ENCODE data around the gene ITPR1.

DNA sequence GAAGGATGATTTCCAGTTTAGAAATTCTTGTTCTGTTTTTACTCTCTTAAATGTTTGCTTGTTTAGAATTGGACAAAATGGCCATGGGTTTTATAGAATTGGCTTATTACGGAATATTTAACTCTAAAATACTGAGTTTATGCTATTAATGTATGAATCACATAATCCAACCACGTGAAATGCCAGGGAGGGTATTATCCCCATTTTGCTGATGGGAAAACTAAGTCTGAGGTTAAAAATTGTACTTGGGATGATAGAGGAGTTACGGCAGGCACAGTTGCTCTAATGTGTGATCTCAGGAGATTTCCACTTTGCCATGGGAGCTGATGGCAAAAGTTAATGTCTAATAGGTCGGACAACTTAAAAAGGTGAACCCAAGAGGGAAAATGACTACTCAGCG lies 194.4 kb downstream of the ITPR1 start:
- TF ChIP-seq POLR2AphosphoS5 (IDR thresholded peaks at IDR 0.05) (no peak), POLR2A (IDR thresholded peaks at IDR 0.05) (no peak)
- TF ChIP-seq, protein P1, sequence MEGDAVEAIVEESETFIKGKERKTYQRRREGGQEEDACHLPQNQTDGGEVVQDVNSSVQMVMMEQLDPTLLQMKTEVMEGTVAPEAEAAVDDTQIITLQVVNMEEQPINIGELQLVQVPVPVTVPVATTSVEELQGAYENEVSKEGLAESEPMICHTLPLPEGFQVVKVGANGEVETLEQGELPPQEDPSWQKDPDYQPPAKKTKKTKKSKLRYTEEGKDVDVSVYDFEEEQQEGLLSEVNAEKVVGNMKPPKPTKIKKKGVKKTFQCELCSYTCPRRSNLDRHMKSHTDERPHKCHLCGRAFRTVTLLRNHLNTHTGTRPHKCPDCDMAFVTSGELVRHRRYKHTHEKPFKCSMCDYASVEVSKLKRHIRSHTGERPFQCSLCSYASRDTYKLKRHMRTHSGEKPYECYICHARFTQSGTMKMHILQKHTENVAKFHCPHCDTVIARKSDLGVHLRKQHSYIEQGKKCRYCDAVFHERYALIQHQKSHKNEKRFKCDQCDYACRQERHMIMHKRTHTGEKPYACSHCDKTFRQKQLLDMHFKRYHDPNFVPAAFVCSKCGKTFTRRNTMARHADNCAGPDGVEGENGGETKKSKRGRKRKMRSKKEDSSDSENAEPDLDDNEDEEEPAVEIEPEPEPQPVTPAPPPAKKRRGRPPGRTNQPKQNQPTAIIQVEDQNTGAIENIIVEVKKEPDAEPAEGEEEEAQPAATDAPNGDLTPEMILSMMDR (IDR thresholded peaks at IDR 0.05) = no peak
